Sigmoid colon (tissue), 7 donors: ENCODE measurements around the gene EIF4G3. TPM values are rescaled to one million over a fixed set of nuclear protein-coding genes. Genes with fewer than 3 reads are reported as not detected.
"Not testable (repeated sequence)": the region's sequence is repeated elsewhere in the genome, so short reads cannot be mapped to it uniquely, and the experiment has no call there.

ENCODE experiments used
- DNase-seq: peaks from one replicate; pipeline ENCODE4 v3.0.0-alpha.2; 2019
- H3K27ac ChIP-seq, 4 donors: fragments of 200-600 bp; sonication (generic); one replicate each; pipeline ENCODE4 v1.5.1; 2016 to 2019; ENCODE audit warnings: mild to moderate bottlenecking in 1 of 4
- H3K27me3 ChIP-seq, 3 donors: fragments of 200-600 bp; sonication (generic); one replicate each; pipeline ENCODE4 v1.5.1; 2019; ENCODE audit warnings: mild to moderate bottlenecking in 1 of 3
- H3K36me3 ChIP-seq, 4 donors: fragments of 200-600 bp; sonication (generic); one replicate each; pipeline ENCODE4 v1.5.1; 2016 to 2019
- H3K4me1 ChIP-seq, 4 donors: fragments of 200-600 bp; sonication (generic); one replicate each; pipeline ENCODE4 v1.5.1; 2017 to 2019
- H3K4me3 ChIP-seq, 4 donors: fragments of 200-600 bp; sonication (generic); one replicate each; pipeline ENCODE4 v1.5.1; 2017 to 2019; ENCODE audit warnings: mild to moderate bottlenecking in 2 of 4, moderate library complexity in 1 of 4
- H3K9me3 ChIP-seq, 4 donors: fragments of 200-600 bp in 3 of 4; sonication (generic) in 3 of 4; one replicate each; pipeline versions ENCODE4 v1.5.1 to v1.6.1; 2013 to 2019
- EP300 ChIP-seq, 4 donors: sonication (generic); formaldehyde crosslinking; IDR thresholded peaks; one replicate each; pipeline ENCODE4 v1.6.1; 2017; ENCODE audit warnings: antibody characterized with exemption in 4 of 4
- POLR2A ChIP-seq, 2 donors: fragments of 450-650 bp; IDR thresholded peaks; one replicate each; pipeline ENCODE4 v1.6.1; 2016; ENCODE audit warnings: antibody characterized with exemption in 2 of 2, mild to moderate bottlenecking in 2 of 2, moderate library complexity in 2 of 2
- POLR2AphosphoS5 ChIP-seq, 4 donors: sonication (generic); formaldehyde crosslinking; IDR thresholded peaks; one replicate each; pipeline ENCODE4 v1.6.1; 2017; ENCODE audit warnings: antibody characterized with exemption in 4 of 4
- WGBS, 2 donors: extraction: QIAGEN DNeasy Blood & Tissue Kit; methylation state at CpG; one replicate each; pipeline ENCODE4 v1.1.7; 2013; 5-methylcytosine and 5-hydroxymethylcytosine counted together
- intact Hi-C: fragments of 100-400 bp; cut with DNase I; formaldehyde crosslinking; loops from one replicate; pipeline ENCODE4 v1.15.1; 2023
- polyA plus RNA-seq, 3 donors: library from polyadenylated mRNA; stranded (reverse); fragments of 200-250 nt; gene quantifications; one replicate each; pipeline ENCODE4 v1.2.3, GENCODE V29; 2013
- total RNA-seq, 4 donors: library from RNA; depleted of rRNA; stranded (reverse); fragments of >200 nt; gene quantifications; one replicate each; pipeline ENCODE4 v1.1.0, GENCODE V29; 2016
- TF ChIP-seq, protein P1 (sequence below), 4 experiments: fragments of 450-650 bp in 3 of 4; fragments of 200-600 bp in 1 of 4; IDR thresholded peaks; one replicate each; pipeline ENCODE4 v1.5.1; 2016 to 2019; ENCODE audit warnings: antibody characterized with exemption in 4 of 4, mild to moderate bottlenecking in 3 of 4, moderate library complexity in 2 of 4
- donor health status: healthy with polysubstance abuse.
- donor health status: Bipolar disorder and iron deficiency.
- donor health status: healthy.

The EIF4G3 gene
- total and polyA plus RNA-seq, 7 donors = 13.4 to 65.9 (median 33.5) TPM

DNA sequence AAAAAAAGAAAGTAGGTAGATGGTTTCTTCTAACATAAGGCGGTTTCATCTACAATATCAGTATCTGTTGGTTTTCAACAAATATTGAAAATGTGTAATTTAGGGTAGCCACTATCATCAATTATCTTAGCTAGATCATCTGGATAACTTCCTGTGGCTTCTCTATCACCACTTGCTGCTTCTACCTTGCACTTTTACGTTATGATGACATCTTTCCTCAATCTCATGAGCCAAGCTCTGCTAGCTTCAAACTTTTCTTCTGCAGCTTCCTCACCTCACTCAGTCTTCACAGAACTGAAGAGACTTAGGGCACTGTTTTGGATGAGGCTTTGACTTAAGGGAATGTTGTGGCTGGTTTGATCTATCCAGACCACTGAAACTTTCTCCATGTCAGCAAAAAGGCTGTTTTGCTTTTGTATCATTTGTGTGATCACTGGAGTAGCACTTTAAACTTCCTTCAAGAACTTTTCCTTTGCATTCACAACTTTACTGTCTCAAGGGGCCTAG, 244.7 kb downstream of the EIF4G3 start:
- no peaks in the 10 kb centered on the region for H3K9me3 ChIP-seq
- no peak for DNase-seq
- intact Hi-C loops = no loop called here
- TF ChIP-seq POLR2A (IDR thresholded peaks at IDR 0.05) = no peak
- TF ChIP-seq POLR2AphosphoS5 (IDR thresholded peaks at IDR 0.05) = no peak
- no peak for TF ChIP-seq EP300 (IDR thresholded peaks at IDR 0.05)
- TF ChIP-seq, protein P1, sequence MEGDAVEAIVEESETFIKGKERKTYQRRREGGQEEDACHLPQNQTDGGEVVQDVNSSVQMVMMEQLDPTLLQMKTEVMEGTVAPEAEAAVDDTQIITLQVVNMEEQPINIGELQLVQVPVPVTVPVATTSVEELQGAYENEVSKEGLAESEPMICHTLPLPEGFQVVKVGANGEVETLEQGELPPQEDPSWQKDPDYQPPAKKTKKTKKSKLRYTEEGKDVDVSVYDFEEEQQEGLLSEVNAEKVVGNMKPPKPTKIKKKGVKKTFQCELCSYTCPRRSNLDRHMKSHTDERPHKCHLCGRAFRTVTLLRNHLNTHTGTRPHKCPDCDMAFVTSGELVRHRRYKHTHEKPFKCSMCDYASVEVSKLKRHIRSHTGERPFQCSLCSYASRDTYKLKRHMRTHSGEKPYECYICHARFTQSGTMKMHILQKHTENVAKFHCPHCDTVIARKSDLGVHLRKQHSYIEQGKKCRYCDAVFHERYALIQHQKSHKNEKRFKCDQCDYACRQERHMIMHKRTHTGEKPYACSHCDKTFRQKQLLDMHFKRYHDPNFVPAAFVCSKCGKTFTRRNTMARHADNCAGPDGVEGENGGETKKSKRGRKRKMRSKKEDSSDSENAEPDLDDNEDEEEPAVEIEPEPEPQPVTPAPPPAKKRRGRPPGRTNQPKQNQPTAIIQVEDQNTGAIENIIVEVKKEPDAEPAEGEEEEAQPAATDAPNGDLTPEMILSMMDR (IDR thresholded peaks at IDR 0.05) = no peak
- no peaks in the 10 kb centered on the region for H3K36me3 ChIP-seq
- H3K27me3 ChIP-seq = no peaks in the 10 kb centered on the region
- 88 to 93% methylated on average over 2 of the region's 2 CpGs for WGBS, 2 donors
- H3K27ac ChIP-seq = no peak overlapping the region
- H3K4me1 ChIP-seq = peaks cover 0 to 13% (median 3%) of the 10 kb centered on the region in 4 donors
- no peak overlapping the region for H3K4me3 ChIP-seq

DNA sequence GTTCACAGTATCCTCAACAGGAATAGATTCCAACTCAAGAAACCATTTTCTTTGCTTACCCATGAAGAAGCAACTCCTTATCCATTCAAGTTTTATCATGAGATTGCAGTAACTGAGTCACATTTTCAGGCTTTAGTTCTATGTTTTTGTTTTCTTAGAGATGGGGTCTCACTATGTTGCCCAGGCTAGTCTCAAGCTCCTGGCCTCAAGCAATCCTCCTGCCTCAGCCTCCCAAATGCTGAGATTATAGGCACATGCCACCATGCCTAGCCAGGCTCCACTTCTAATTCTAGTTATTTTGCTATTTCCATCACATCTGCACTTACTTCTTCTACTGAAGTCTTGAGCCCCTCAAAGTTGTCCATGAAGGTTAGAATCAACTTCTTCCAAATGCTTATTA, 246.3 kb downstream of the EIF4G3 start:
- no peak for DNase-seq
- intact Hi-C loops = no loop called here

GRCh38 chr1:20928146-20928545, 248.6 kb downstream of the EIF4G3 start:
- intact Hi-C loops = no loop called here
- no peak overlapping the region for H3K27ac ChIP-seq
- DNase-seq = no peak
- no peaks in the 10 kb centered on the region for H3K4me1 ChIP-seq
- no peaks in the 10 kb centered on the region for H3K27me3 ChIP-seq
- 83 to 91% methylated on average over 4 of the region's 4 CpGs for WGBS, 2 donors
- H3K36me3 ChIP-seq = no peaks in the 10 kb centered on the region
- H3K4me3 ChIP-seq = no peak overlapping the region
- no peaks in the 10 kb centered on the region for H3K9me3 ChIP-seq
- TF ChIP-seq POLR2A (IDR thresholded peaks at IDR 0.05) (no peak), EP300 (IDR thresholded peaks at IDR 0.05) (no peak), POLR2AphosphoS5 (IDR thresholded peaks at IDR 0.05) (no peak)
- TF ChIP-seq, protein P1 (IDR thresholded peaks at IDR 0.05) = no peak

More for the DNA sequence above, 246.3 kb downstream of the EIF4G3 start:
- Histone ChIP-seq H3K36me3 (no peaks in the 10 kb centered on the region), H3K4me1 (no peaks in the 10 kb centered on the region), H3K27ac (no peak overlapping the region), H3K4me3 (no peak overlapping the region), H3K9me3 (no peaks in the 10 kb centered on the region), H3K27me3 (no peaks in the 10 kb centered on the region)
- TF ChIP-seq, protein P1 (IDR thresholded peaks at IDR 0.05) = no peak
- TF ChIP-seq POLR2AphosphoS5 (IDR thresholded peaks at IDR 0.05) (no peak), EP300 (IDR thresholded peaks at IDR 0.05) (no peak), POLR2A (IDR thresholded peaks at IDR 0.05) (no peak)

DNA sequence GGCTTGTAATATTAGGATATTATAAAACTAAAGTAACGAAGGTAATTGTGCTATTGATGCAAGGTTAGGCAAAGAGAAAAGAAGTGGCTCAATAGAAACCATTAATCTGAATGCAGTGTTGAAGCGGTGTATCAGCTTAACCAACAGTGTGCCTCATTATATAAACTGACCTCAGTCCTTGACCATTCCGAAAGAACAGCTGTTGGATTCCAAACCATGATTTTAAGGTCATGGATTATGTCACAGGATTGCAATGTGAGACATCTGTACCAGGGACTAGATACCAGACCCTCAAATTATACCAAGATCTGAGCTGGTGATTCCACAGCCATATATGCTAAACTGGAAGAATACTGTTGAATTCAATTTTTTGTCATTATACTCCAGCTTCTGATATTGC, 255.4 kb downstream of the EIF4G3 start:
- no peak overlapping the region for H3K4me3 ChIP-seq
- no peak overlapping the region for H3K27ac ChIP-seq
- intact Hi-C loops = no loop called here
- H3K27me3 ChIP-seq = no peaks in the 10 kb centered on the region
- H3K9me3 ChIP-seq = no peaks in the 10 kb centered on the region
- no peaks in the 10 kb centered on the region for H3K4me1 ChIP-seq
- TF ChIP-seq POLR2AphosphoS5 (IDR thresholded peaks at IDR 0.05) (no peak), EP300 (IDR thresholded peaks at IDR 0.05) (no peak), POLR2A (IDR thresholded peaks at IDR 0.05) (no peak)
- TF ChIP-seq, protein P1 (IDR thresholded peaks at IDR 0.05) = no peak
- 89 to 95% methylated on average over 3 of the region's 3 CpGs for WGBS, 2 donors
- H3K36me3 ChIP-seq = no peaks in the 10 kb centered on the region
- DNase-seq = no peak

GRCh38 chr1:20913242-20913641, 263.5 kb downstream of the EIF4G3 start:
- Histone ChIP-seq H3K27me3 (no peaks in the 10 kb centered on the region), H3K36me3 (no peaks in the 10 kb centered on the region), H3K4me3 (no peak overlapping the region), H3K27ac (no peak overlapping the region), H3K4me1 (no peaks in the 10 kb centered on the region), H3K9me3 (no peaks in the 10 kb centered on the region)
- DNase-seq = no peak
- 49 to 88% methylated on average over 2 of the region's 2 CpGs for WGBS, 2 donors
- TF ChIP-seq EP300 (IDR thresholded peaks at IDR 0.05) (no peak), POLR2AphosphoS5 (IDR thresholded peaks at IDR 0.05) (no peak), POLR2A (IDR thresholded peaks at IDR 0.05) (no peak)
- TF ChIP-seq, protein P1 (IDR thresholded peaks at IDR 0.05) = no peak
- intact Hi-C loops = no loop called here

- H3K36me3 ChIP-seq, H3K27ac ChIP-seq, intact Hi-C loops, H3K4me1 ChIP-seq, H3K4me3 ChIP-seq, DNase-seq, H3K27me3 ChIP-seq, H3K9me3 ChIP-seq: not testable (repeated sequence)
- 94 to 97% methylated on average over 1 of the region's 2 CpGs for WGBS, 2 donors
Observed at GRCh38 chr1:20907526-20907925, 269.2 kb downstream of the EIF4G3 start.
